GM23338 (cell line): ENCODE data around the gene GPC5. TPM values are rescaled to one million over a fixed set of nuclear protein-coding genes. Genes with fewer than 3 reads are reported as not detected.

Source experiments
- ATAC-seq: fragments of 200-7000 bp; cut with Tn5 transposase; 3 replicates; pipeline ENCODE4 v1.9.1; 2020
- DNase-seq: peaks from one replicate; pipeline ENCODE4 v3.0.0-alpha.2; 2015; ENCODE audit warnings: low spot score
- H2AFZ ChIP-seq: fragments of 200-600 bp; sonication (generic); 2 replicates; pipeline ENCODE4 v1.8.0; 2016; ENCODE audit warnings: antibody characterized with exemption, mild to moderate bottlenecking, moderate library complexity
- H3F3A ChIP-seq: fragments of 200-600 bp; sonication (generic); replicated peaks from 2 replicates; pipeline ENCODE4 v1.8.0; 2017; ENCODE audit warnings: antibody characterized with exemption, mixed run types, low read depth
- H3K27ac ChIP-seq: fragments of 200-600 bp; sonication (generic); 2 replicates; pipeline ENCODE4 v1.6.1; 2016; ENCODE audit warnings: low read depth
- H3K27me3 ChIP-seq: fragments of 200-600 bp; sonication (generic); 2 replicates; pipeline ENCODE4 v1.8.0; 2016; ENCODE audit warnings: mild to moderate bottlenecking, mixed run types, moderate library complexity; ENCODE audit not compliant: insufficient read depth
- H3K36me3 ChIP-seq: fragments of 200-600 bp; sonication (generic); 2 replicates; pipeline ENCODE4 v1.8.0; 2016; ENCODE audit warnings: mild to moderate bottlenecking; ENCODE audit not compliant: insufficient read depth
- H3K4me1 ChIP-seq: fragments of 200-600 bp; sonication (generic); 2 replicates; pipeline ENCODE4 v1.8.0; 2016; ENCODE audit warnings: mild to moderate bottlenecking, moderate library complexity; ENCODE audit not compliant: insufficient read depth
- H3K4me2 ChIP-seq: fragments of 200-600 bp; sonication (generic); 2 replicates; pipeline ENCODE4 v1.7.1; 2017; ENCODE audit warnings: mixed run types
- H3K4me3 ChIP-seq: fragments of 200-600 bp; sonication (generic); 2 replicates; pipeline ENCODE4 v1.6.1; 2016; ENCODE audit warnings: mixed run types
- H3K79me2 ChIP-seq: fragments of 200-600 bp; sonication (generic); replicated peaks from 2 replicates; pipeline ENCODE4 v1.8.0; 2017; ENCODE audit warnings: mild to moderate bottlenecking; ENCODE audit not compliant: insufficient read depth
- H3K9me2 ChIP-seq: fragments of 200-600 bp; sonication (generic); 2 replicates; pipeline ENCODE4 v1.8.0; 2017; ENCODE audit not compliant: insufficient read depth
- H4K20me1 ChIP-seq: fragments of 200-600 bp; sonication (generic); replicated peaks from 2 replicates; pipeline ENCODE4 v1.8.0; 2017; ENCODE audit warnings: mild to moderate bottlenecking; ENCODE audit not compliant: insufficient read depth
- H3K27ac Mint-ChIP-seq: 2 replicates; pipeline ENCODE4 v1.8.0; 2020; ENCODE audit warnings: inconsistent platforms, mild to moderate bottlenecking, moderate library complexity, mixed read lengths
- H3K27me3 Mint-ChIP-seq: 3 replicates; pipeline ENCODE4 v1.8.0; 2022; ENCODE audit warnings: low read depth, mild to moderate bottlenecking, moderate library complexity, mixed read lengths, inconsistent platforms; ENCODE audit not compliant: insufficient read depth, poor library complexity
- H3K36me3 Mint-ChIP-seq: 3 replicates; pipeline ENCODE4 v1.8.0; 2021; ENCODE audit warnings: low read depth, mild to moderate bottlenecking, inconsistent platforms, moderate library complexity, mixed read lengths
- H3K4me1 Mint-ChIP-seq: 3 replicates; pipeline ENCODE4 v1.8.0; 2020; ENCODE audit warnings: mild to moderate bottlenecking, inconsistent platforms, mixed read lengths
- H3K4me3 Mint-ChIP-seq: 3 replicates; pipeline ENCODE4 v1.8.0; 2021; ENCODE audit warnings: moderate library complexity, mild to moderate bottlenecking, inconsistent platforms, mixed read lengths
- H3K9me3 Mint-ChIP-seq: 3 replicates; pipeline ENCODE4 v1.8.0; 2020; ENCODE audit warnings: moderate library complexity, mild to moderate bottlenecking, inconsistent platforms, mixed read lengths
- CREB1 ChIP-seq: fragments of 250-450 bp; sonication (Bioruptor Pico); IDR thresholded peaks from 2 replicates; pipeline ENCODE4 v1.5.0; 2020; ENCODE audit warnings: low read depth, mild to moderate bottlenecking, moderate library complexity
- EZH2phosphoT487 ChIP-seq: fragments of 200-600 bp; sonication (generic); IDR thresholded peaks from one replicate; pipeline ENCODE4 v1.8.1; 2018; ENCODE audit warnings: antibody characterized with exemption; ENCODE audit not compliant: unreplicated experiment
- NANOG ChIP-seq: IDR thresholded peaks from 2 replicates; pipeline ENCODE4 v1.6.1; 2016; ENCODE audit warnings: antibody characterized with exemption, borderline replicate concordance
- STAT1 ChIP-seq: IDR thresholded peaks from one replicate; pipeline ENCODE4 v1.6.1; 2016; ENCODE audit warnings: antibody characterized with exemption; ENCODE audit not compliant: unreplicated experiment
- ZNF114 ChIP-seq: fragments of 250-450 bp; sonication (Bioruptor Pico); IDR thresholded peaks from 2 replicates; pipeline ENCODE4 v1.5.0; 2020; ENCODE audit warnings: mild to moderate bottlenecking, moderate library complexity
- polyA plus RNA-seq: library from polyadenylated mRNA; unstranded; fragments of >200 nt; fragmentation: Nextera tagmentation; extraction: Ambion mirVana; gene quantifications from 2 replicates; pipeline ENCODE4 v1.2.1, GENCODE V29; 2016
- total RNA-seq: library from RNA; depleted of rRNA; stranded (reverse); fragments of >200 nt; shearing (Covaris generic); gene quantifications from 2 replicates; pipeline ENCODE4 v1.2.3, GENCODE V29; 2014
- TF ChIP-seq, protein P1 (sequence below): IDR thresholded peaks from one replicate; pipeline ENCODE4 v1.6.1; 2018; ENCODE audit warnings: antibody characterized with exemption; ENCODE audit not compliant: unreplicated experiment
- TF ChIP-seq, protein P2 (sequence below): IDR thresholded peaks from 2 replicates; pipeline ENCODE4 v1.6.1; 2016; ENCODE audit warnings: antibody characterized with exemption
- TF ChIP-seq, protein P3 (sequence below), 2 experiments: fragments of 200-600 bp in 1 of 2; sonication (generic) in 1 of 2; conservative IDR thresholded peaks; 2 replicates each; pipeline versions ENCODE4 v1.5.1 to v1.6.1; 2016 to 2017; ENCODE audit warnings: antibody characterized with exemption in 2 of 2, low read depth in 2 of 2, mild to moderate bottlenecking in 2 of 2, moderate library complexity in 1 of 2

The GPC5 gene
- total and polyA plus RNA-seq, 2 experiments from 2014 or later: 0.95 to 1.1 TPM

DNA sequence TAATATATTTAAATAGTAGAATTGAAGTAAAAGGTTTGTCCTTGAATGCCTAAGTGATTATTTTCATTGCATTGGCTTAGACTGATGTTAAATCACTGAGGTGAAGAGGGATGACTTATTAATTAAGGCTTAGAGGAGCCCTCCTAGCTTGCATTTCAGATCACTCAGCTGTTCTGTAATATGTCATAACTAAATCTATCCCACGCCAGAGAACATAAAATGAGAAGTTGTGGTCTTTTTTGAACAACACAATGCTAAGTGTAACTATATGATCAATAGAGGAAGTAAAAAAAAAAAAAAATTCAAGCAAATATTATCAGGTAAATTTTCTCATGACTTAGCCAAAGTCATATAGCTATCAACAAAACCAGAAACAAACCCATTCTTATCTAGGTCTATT, 752.2 kb downstream of the GPC5 start (continued):
- TF ChIP-seq, protein P1, sequence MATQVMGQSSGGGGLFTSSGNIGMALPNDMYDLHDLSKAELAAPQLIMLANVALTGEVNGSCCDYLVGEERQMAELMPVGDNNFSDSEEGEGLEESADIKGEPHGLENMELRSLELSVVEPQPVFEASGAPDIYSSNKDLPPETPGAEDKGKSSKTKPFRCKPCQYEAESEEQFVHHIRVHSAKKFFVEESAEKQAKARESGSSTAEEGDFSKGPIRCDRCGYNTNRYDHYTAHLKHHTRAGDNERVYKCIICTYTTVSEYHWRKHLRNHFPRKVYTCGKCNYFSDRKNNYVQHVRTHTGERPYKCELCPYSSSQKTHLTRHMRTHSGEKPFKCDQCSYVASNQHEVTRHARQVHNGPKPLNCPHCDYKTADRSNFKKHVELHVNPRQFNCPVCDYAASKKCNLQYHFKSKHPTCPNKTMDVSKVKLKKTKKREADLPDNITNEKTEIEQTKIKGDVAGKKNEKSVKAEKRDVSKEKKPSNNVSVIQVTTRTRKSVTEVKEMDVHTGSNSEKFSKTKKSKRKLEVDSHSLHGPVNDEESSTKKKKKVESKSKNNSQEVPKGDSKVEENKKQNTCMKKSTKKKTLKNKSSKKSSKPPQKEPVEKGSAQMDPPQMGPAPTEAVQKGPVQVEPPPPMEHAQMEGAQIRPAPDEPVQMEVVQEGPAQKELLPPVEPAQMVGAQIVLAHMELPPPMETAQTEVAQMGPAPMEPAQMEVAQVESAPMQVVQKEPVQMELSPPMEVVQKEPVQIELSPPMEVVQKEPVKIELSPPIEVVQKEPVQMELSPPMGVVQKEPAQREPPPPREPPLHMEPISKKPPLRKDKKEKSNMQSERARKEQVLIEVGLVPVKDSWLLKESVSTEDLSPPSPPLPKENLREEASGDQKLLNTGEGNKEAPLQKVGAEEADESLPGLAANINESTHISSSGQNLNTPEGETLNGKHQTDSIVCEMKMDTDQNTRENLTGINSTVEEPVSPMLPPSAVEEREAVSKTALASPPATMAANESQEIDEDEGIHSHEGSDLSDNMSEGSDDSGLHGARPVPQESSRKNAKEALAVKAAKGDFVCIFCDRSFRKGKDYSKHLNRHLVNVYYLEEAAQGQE: no peak
- TF ChIP-seq STAT1: no peak

GRCh38 chr13:92158346-92158745, 759.9 kb downstream of the GPC5 start:
- no peaks in the 10 kb centered on the region for H3K4me1 Mint-ChIP-seq
- H3K9me3 Mint-ChIP-seq: peaks cover 2% of the 10 kb centered on the region; the same call in 1 of the 3 replicates
- Histone ChIP-seq H3F3A (no peaks in the 10 kb centered on the region), H3K36me3 (no peaks in the 10 kb centered on the region), H2AFZ (no peak overlapping the region), H3K4me1 (no peaks in the 10 kb centered on the region), H3K79me2 (no peaks in the 10 kb centered on the region), H3K4me3 (no peak overlapping the region), H3K27me3 (no peaks in the 10 kb centered on the region), H4K20me1 (no peaks in the 10 kb centered on the region), H3K27ac (no peak overlapping the region), H3K9me2 (peaks cover 3% of the 10 kb centered on the region; the same call in 1 of the 2 replicates), H3K4me2 (no peak overlapping the region)
- no peak for TF ChIP-seq STAT1
- no peak for TF ChIP-seq CREB1 (CRISPR knock-in tag)
- TF ChIP-seq EZH2phosphoT487: no peak
- TF ChIP-seq, protein P2, sequence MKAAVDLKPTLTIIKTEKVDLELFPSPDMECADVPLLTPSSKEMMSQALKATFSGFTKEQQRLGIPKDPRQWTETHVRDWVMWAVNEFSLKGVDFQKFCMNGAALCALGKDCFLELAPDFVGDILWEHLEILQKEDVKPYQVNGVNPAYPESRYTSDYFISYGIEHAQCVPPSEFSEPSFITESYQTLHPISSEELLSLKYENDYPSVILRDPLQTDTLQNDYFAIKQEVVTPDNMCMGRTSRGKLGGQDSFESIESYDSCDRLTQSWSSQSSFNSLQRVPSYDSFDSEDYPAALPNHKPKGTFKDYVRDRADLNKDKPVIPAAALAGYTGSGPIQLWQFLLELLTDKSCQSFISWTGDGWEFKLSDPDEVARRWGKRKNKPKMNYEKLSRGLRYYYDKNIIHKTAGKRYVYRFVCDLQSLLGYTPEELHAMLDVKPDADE: no peak
- no peak for TF ChIP-seq ZNF114 (CRISPR knock-in tag)
- no peak for TF ChIP-seq NANOG
- TF ChIP-seq, protein P1: no peak
- TF ChIP-seq, protein P3, sequence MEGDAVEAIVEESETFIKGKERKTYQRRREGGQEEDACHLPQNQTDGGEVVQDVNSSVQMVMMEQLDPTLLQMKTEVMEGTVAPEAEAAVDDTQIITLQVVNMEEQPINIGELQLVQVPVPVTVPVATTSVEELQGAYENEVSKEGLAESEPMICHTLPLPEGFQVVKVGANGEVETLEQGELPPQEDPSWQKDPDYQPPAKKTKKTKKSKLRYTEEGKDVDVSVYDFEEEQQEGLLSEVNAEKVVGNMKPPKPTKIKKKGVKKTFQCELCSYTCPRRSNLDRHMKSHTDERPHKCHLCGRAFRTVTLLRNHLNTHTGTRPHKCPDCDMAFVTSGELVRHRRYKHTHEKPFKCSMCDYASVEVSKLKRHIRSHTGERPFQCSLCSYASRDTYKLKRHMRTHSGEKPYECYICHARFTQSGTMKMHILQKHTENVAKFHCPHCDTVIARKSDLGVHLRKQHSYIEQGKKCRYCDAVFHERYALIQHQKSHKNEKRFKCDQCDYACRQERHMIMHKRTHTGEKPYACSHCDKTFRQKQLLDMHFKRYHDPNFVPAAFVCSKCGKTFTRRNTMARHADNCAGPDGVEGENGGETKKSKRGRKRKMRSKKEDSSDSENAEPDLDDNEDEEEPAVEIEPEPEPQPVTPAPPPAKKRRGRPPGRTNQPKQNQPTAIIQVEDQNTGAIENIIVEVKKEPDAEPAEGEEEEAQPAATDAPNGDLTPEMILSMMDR (conservative IDR thresholded peaks at IDR 0.05; ENCODE audit: low read depth in 2 of 2): no peak
- no peak for ATAC-seq
- no peak overlapping the region for H3K4me3 Mint-ChIP-seq
- DNase-seq: no peak
- no peaks in the 10 kb centered on the region for H3K36me3 Mint-ChIP-seq
- H3K27ac Mint-ChIP-seq: no peak overlapping the region
- no peaks in the 10 kb centered on the region for H3K27me3 Mint-ChIP-seq
